Endothelial cell of umbilical vein (primary cell): ENCODE measurements around the gene TERT.

Experiments
- CTCF ChIP-seq, 2 donors: IDR thresholded peaks; 1 replicate in 1 of 2; 2 replicates in 1 of 2; pipeline ENCODE4 v1.5.1; 2011; ENCODE audit warnings: low read length in 2 of 2, mild to moderate bottlenecking in 2 of 2, moderate library complexity in 2 of 2, control low read depth in 1 of 2, inconsistent platforms in 1 of 2, low read depth in 1 of 2; ENCODE audit not compliant: insufficient read depth in 1 of 2; ENCODE audit errors: extremely low read depth in 1 of 2
- EZH2 ChIP-seq: IDR thresholded peaks from 2 replicates; pipeline ENCODE4 v1.6.1; 2012; ENCODE audit warnings: borderline replicate concordance, low read depth, mild to moderate bottlenecking, moderate library complexity, low read length, inconsistent platforms; ENCODE audit not compliant: severe bottlenecking
- MAX ChIP-seq: IDR thresholded peaks from 2 replicates; pipeline ENCODE4 v1.6.1; 2011; ENCODE audit not compliant: insufficient read depth, insufficient read length
- POLR2A ChIP-seq: IDR thresholded peaks from 2 replicates; pipeline ENCODE4 v1.6.1; 2012; ENCODE audit warnings: low read depth, mild to moderate bottlenecking, control low read depth, low read length
- POLR2AphosphoS5 ChIP-seq: IDR thresholded peaks from 2 replicates; pipeline ENCODE4 v1.6.1; 2012; ENCODE audit warnings: low read depth, mild to moderate bottlenecking, control low read depth, low read length, moderate library complexity; ENCODE audit not compliant: insufficient read depth

- TF ChIP-seq CTCF (IDR thresholded peaks at IDR 0.05; ENCODE audit: extremely low read depth in 1 of 2, insufficient read depth in 1 of 2, low read depth in 1 of 2, low read length in 2 of 2) (no peak), POLR2A (no peak), MAX (no peak), EZH2 (no peak), POLR2AphosphoS5 (no peak)
Observed at GRCh38 chr5:1252681-1253080, 42.2 kb downstream of the TERT start.
